Astrocyte (in vitro differentiated cells and primary cell): ENCODE data around the gene ZNF892. TPM values are rescaled to one million over a fixed set of nuclear protein-coding genes. Genes with fewer than 3 reads are reported as not detected.

Source experiments
- DNase-seq: peaks from one replicate; pipeline ENCODE4 v3.0.0-alpha.2; 2010; ENCODE audit warnings: low read depth
- FAIRE-seq: peaks from 2 replicates; lab custom pipeline; 2011; peaks lifted over from hg19 to GRCh38; lab: Jason Lieb, UNC
- H2AFZ ChIP-seq: 2 replicates; pipeline ENCODE4 v1.6.0; 2012; ENCODE audit warnings: low read depth, low read length, inconsistent platforms
- H3K27ac ChIP-seq: 2 replicates; pipeline ENCODE4 v1.5.1; 2011; ENCODE audit warnings: low read depth, low read length, inconsistent platforms
- H3K27me3 ChIP-seq: 2 replicates; pipeline ENCODE4 v1.6.0; 2011; ENCODE audit warnings: low read length, inconsistent platforms; ENCODE audit not compliant: insufficient read depth
- H3K36me3 ChIP-seq: 2 replicates; pipeline ENCODE4 v1.5.1; 2011; ENCODE audit warnings: low read length, inconsistent platforms; ENCODE audit not compliant: insufficient read depth
- H3K4me1 ChIP-seq: 2 replicates; pipeline ENCODE4 v1.5.1; 2011; ENCODE audit warnings: low read length, inconsistent platforms; ENCODE audit not compliant: insufficient read depth
- H3K4me2 ChIP-seq: 2 replicates; pipeline ENCODE4 v1.6.0; 2012; ENCODE audit warnings: low read length, inconsistent platforms
- H3K4me3 ChIP-seq: 2 replicates; pipeline ENCODE4 v1.5.1; 2011; ENCODE audit warnings: low read depth, mild to moderate bottlenecking, low read length, inconsistent platforms; ENCODE audit not compliant: insufficient read depth
- H3K79me2 ChIP-seq: 2 replicates; pipeline ENCODE4 v1.6.0; 2012; ENCODE audit warnings: mild to moderate bottlenecking, low read length, inconsistent platforms; ENCODE audit not compliant: insufficient read depth
- H3K9ac ChIP-seq: 2 replicates; pipeline ENCODE4 v1.6.0; 2012; ENCODE audit warnings: mild to moderate bottlenecking, low read length, inconsistent platforms
- H3K9me3 ChIP-seq: 2 replicates; pipeline ENCODE4 v1.5.1; 2012; ENCODE audit warnings: low read depth, mild to moderate bottlenecking, low read length, inconsistent platforms; ENCODE audit not compliant: insufficient read depth
- H4K20me1 ChIP-seq: 2 replicates; pipeline ENCODE4 v1.6.0; 2012; ENCODE audit warnings: low read length, inconsistent platforms; ENCODE audit not compliant: insufficient read depth
- H3K27ac Mint-ChIP-seq: one replicate; pipeline ENCODE4 v1.8.0; 2021; ENCODE audit warnings: mild to moderate bottlenecking, mixed read lengths; ENCODE audit not compliant: unreplicated experiment
- H3K27me3 Mint-ChIP-seq: one replicate; pipeline ENCODE4 v1.8.0; 2021; ENCODE audit warnings: low read depth, mixed read lengths; ENCODE audit not compliant: unreplicated experiment
- H3K36me3 Mint-ChIP-seq: one replicate; pipeline ENCODE4 v1.8.0; 2021; ENCODE audit warnings: low read depth, mixed read lengths; ENCODE audit not compliant: unreplicated experiment
- H3K4me1 Mint-ChIP-seq: one replicate; pipeline ENCODE4 v1.8.0; 2021; ENCODE audit warnings: low read depth, mixed read lengths; ENCODE audit not compliant: unreplicated experiment
- H3K4me3 Mint-ChIP-seq: one replicate; pipeline ENCODE4 v1.8.0; 2021; ENCODE audit warnings: mild to moderate bottlenecking, moderate library complexity, mixed read lengths; ENCODE audit not compliant: unreplicated experiment
- H3K9me3 Mint-ChIP-seq: one replicate; pipeline ENCODE4 v1.8.0; 2021; ENCODE audit warnings: mild to moderate bottlenecking, mixed read lengths; ENCODE audit not compliant: unreplicated experiment
- CTCF ChIP-seq: IDR thresholded peaks from 2 replicates; pipeline ENCODE4 v1.5.1; 2011; ENCODE audit warnings: low read depth, mild to moderate bottlenecking, inconsistent platforms, low read length, moderate library complexity; ENCODE audit not compliant: insufficient read depth
- EZH2 ChIP-seq: IDR thresholded peaks from 2 replicates; pipeline ENCODE4 v1.6.1; 2012; ENCODE audit warnings: mild to moderate bottlenecking, low read length, inconsistent platforms; ENCODE audit not compliant: insufficient read depth
- total RNA-seq: library from RNA; stranded (reverse); gene quantifications from 2 replicates; pipeline ENCODE4 v1.2.1, GENCODE V29; 2021

Gene ZNF892
- total RNA-seq, 1 donor from 2014 or later = 4.8 TPM

GRCh38 chr2:95215018-95215612 is 7.8 kb downstream of the ZNF892 start:
- no peaks in the 10 kb centered on the region for H3K4me1 ChIP-seq
- H3K4me2 ChIP-seq = no peak overlapping the region
- H3K4me3 Mint-ChIP-seq = no peak overlapping the region
- no peaks in the 10 kb centered on the region for H4K20me1 ChIP-seq
- TF ChIP-seq EZH2 (no peak), CTCF (no peak)
- H3K4me1 Mint-ChIP-seq = no peaks in the 10 kb centered on the region
- no peaks in the 10 kb centered on the region for H3K27me3 Mint-ChIP-seq
- H3K27me3 ChIP-seq = no peaks in the 10 kb centered on the region
- H3K9me3 ChIP-seq = peaks cover 74% of the 10 kb centered on the region
- peaks cover 93% of the 10 kb centered on the region for H3K36me3 Mint-ChIP-seq
- H3K79me2 ChIP-seq = no peaks in the 10 kb centered on the region
- DNase-seq (no peak), FAIRE-seq (peak; percentile 9)
- peaks cover 84% of the 10 kb centered on the region for H3K9me3 Mint-ChIP-seq
- H3K9ac ChIP-seq = no peak overlapping the region
- no peak overlapping the region for H3K27ac ChIP-seq
- no peak overlapping the region for H3K4me3 ChIP-seq
- H3K36me3 ChIP-seq = peaks cover 31% of the 10 kb centered on the region
- no peak overlapping the region for H3K27ac Mint-ChIP-seq
- no peak overlapping the region for H2AFZ ChIP-seq

- no peak overlapping the region for H3K27ac Mint-ChIP-seq
- H3K4me1 ChIP-seq = no peaks in the 10 kb centered on the region
- H3K4me3 Mint-ChIP-seq = no peak overlapping the region
- H3K4me1 Mint-ChIP-seq = no peaks in the 10 kb centered on the region
- H3K4me3 ChIP-seq = no peak overlapping the region
- no peaks in the 10 kb centered on the region for H3K27me3 ChIP-seq
- peaks cover 65% of the 10 kb centered on the region for H3K36me3 Mint-ChIP-seq
- peaks cover 2% of the 10 kb centered on the region for H3K36me3 ChIP-seq
- H3K27ac ChIP-seq = no peak overlapping the region
- no peak overlapping the region for H3K9ac ChIP-seq
- H3K9me3 ChIP-seq = peaks cover 50% of the 10 kb centered on the region
- no peak overlapping the region for H3K4me2 ChIP-seq
- no peaks in the 10 kb centered on the region for H3K27me3 Mint-ChIP-seq
- peaks cover 70% of the 10 kb centered on the region for H3K9me3 Mint-ChIP-seq
- H3K79me2 ChIP-seq = no peaks in the 10 kb centered on the region
- no peak overlapping the region for H2AFZ ChIP-seq
- DNase-seq (no peak), FAIRE-seq (peak; percentile 5)
- H4K20me1 ChIP-seq = no peaks in the 10 kb centered on the region
- no peak for TF ChIP-seq EZH2
- TF ChIP-seq CTCF = no peak
Observed at GRCh38 chr2:95220449-95220848, 13.1 kb downstream of the ZNF892 start.

- Mint-ChIP-seq H3K27me3 (peaks cover 6% of the 10 kb centered on the region), H3K9me3 (peaks cover 42% of the 10 kb centered on the region), H3K4me1 (no peaks in the 10 kb centered on the region), H3K36me3 (peaks cover 23% of the 10 kb centered on the region), H3K27ac (no peak overlapping the region), H3K4me3 (no peak overlapping the region)
- H3K79me2 ChIP-seq = no peaks in the 10 kb centered on the region
- H3K36me3 ChIP-seq = no peaks in the 10 kb centered on the region
- no peak overlapping the region for H2AFZ ChIP-seq
- H3K4me1 ChIP-seq = no peaks in the 10 kb centered on the region
- H3K9ac ChIP-seq = no peak overlapping the region
- DNase-seq (peak; percentile 6), FAIRE-seq (no peak)
- TF ChIP-seq EZH2 = no peak
- no peak for TF ChIP-seq CTCF
- no peak overlapping the region for H3K27ac ChIP-seq
- no peak overlapping the region for H3K4me3 ChIP-seq
- peaks cover 16% of the 10 kb centered on the region for H3K9me3 ChIP-seq
- H4K20me1 ChIP-seq = no peaks in the 10 kb centered on the region
- H3K27me3 ChIP-seq = no peaks in the 10 kb centered on the region
- no peak overlapping the region for H3K4me2 ChIP-seq
Observed at GRCh38 chr2:95225658-95226057, 18.3 kb downstream of the ZNF892 start.
